Gastrocnemius medialis (tissue), 4 donors: ENCODE measurements around the gene FGFBP1. TPM values are rescaled to one million over a fixed set of nuclear protein-coding genes. Genes with fewer than 3 reads are reported as not detected.

Experiments
- ATAC-seq, 2 donors: fragments of 150-250 bp; one replicate each; pipeline ENCODE4 v1.9.1; 2016
- DNase-seq, 2 donors: peaks; one replicate each; pipeline ENCODE4 v3.0.0-alpha.2; 2019
- H3K27ac ChIP-seq, 4 donors: fragments of 200-600 bp; sonication (generic); 1 replicate in 1 of 4; 2 replicates in 3 of 4; pipeline ENCODE4 v1.5.1; 2016 to 2018; ENCODE audit warnings: mild to moderate bottlenecking in 2 of 4, moderate library complexity in 1 of 4
- H3K27me3 ChIP-seq, 3 donors: fragments of 200-600 bp; sonication (generic) in 2 of 3; 1 replicate in 1 of 3; 2 replicates in 2 of 3; pipeline versions ENCODE4 v1.5.1 to v1.6.0; 2016 to 2019; ENCODE audit warnings: mild to moderate bottlenecking in 1 of 3, moderate library complexity in 1 of 3
- H3K36me3 ChIP-seq, 2 donors: fragments of 200-600 bp; sonication (generic) in 1 of 2; one replicate each; pipeline ENCODE4 v1.5.1; 2017 to 2018
- H3K4me1 ChIP-seq, 2 donors: fragments of 200-600 bp; sonication (generic) in 1 of 2; one replicate each; pipeline ENCODE4 v1.5.1; 2016 to 2017; ENCODE audit warnings: mild to moderate bottlenecking in 2 of 2
- H3K4me3 ChIP-seq, 4 donors: fragments of 200-600 bp; sonication (generic) in 3 of 4; 1 replicate in 1 of 4; 2 replicates in 3 of 4; pipeline ENCODE4 v1.5.1; 2016 to 2019; ENCODE audit warnings: mild to moderate bottlenecking in 2 of 4
- H3K9me3 ChIP-seq, 3 donors: fragments of 200-600 bp; sonication (generic) in 2 of 3; 1 replicate in 1 of 3; 2 replicates in 2 of 3; pipeline ENCODE4 v1.5.1; 2016 to 2019
- CTCF ChIP-seq, 5 experiments: fragments of 450-650 bp in 3 of 5; fragments of 200-600 bp in 2 of 5; sonication (generic) in 2 of 5; IDR thresholded peaks in 4 of 5; conservative IDR thresholded peaks in 1 of 5; 1 replicate in 4 of 5; 2 replicates in 1 of 5; pipeline ENCODE4 v1.5.1; 2016 to 2019; ENCODE audit warnings: antibody characterized with exemption in 5 of 5, mild to moderate bottlenecking in 3 of 5, moderate library complexity in 3 of 5
- POLR2A ChIP-seq, 2 donors: fragments of 450-650 bp; IDR thresholded peaks; one replicate each; pipeline ENCODE4 v1.6.1; 2017; ENCODE audit warnings: antibody characterized with exemption in 2 of 2, mild to moderate bottlenecking in 2 of 2, moderate library complexity in 2 of 2
- in situ Hi-C, 4 donors: fragments of 200-750 bp; cut with MboI; loops; one replicate each; pipeline versions ENCODE4 v1.15.0 to v1.8.0; 2017; ENCODE audit warnings: low sequenced_read_pairs in 4 of 4
- intact Hi-C: fragments of 100-400 bp; cut with DNase I; formaldehyde crosslinking; loops from one replicate; pipeline ENCODE4 v1.15.1; 2023; ENCODE audit warnings: low total_unique reads
- total RNA-seq, 4 donors: library from RNA; depleted of rRNA; stranded (reverse); fragments of >200 nt; gene quantifications; one replicate each; pipeline versions ENCODE4 v1.1.0 to v1.2.3, GENCODE V29; 2016

Gene FGFBP1
- total RNA-seq, 4 donors from 2014 or later: not detected

DNA sequence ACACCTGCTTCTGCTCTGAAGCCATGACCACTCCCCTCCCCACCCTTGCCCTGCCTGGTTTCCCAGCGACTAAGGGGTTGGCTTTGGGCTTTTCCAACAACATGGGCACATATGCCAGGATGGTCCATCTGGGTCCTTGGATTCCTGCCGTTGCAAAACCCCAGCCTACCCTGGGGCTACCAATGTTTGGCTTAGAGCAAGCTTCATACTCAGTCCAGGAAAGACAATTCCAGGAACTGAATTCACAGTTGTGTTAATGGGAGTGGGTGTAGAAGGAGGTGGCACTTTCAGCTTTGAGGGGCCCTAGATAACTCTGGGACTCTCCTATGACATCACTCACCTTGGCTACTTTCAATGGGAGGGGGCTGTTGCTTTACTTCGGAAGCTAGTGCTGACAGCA, 9.0 kb downstream of the FGFBP1 start:
- no peak overlapping the region for H3K4me3 ChIP-seq
- no peaks in the 10 kb centered on the region for H3K4me1 ChIP-seq
- no peak overlapping the region for H3K27ac ChIP-seq
- no peak for TF ChIP-seq CTCF (IDR thresholded peaks at IDR 0.05 in 4 of 5, conservative IDR thresholded peaks at IDR 0.05 in 1 of 5)
- TF ChIP-seq POLR2A (IDR thresholded peaks at IDR 0.05): no peak
- ATAC-seq (no peak), DNase-seq (no peak)
- H3K27me3 ChIP-seq: no peaks in the 10 kb centered on the region
- intact Hi-C loops (no loop called here), in situ Hi-C loops (no loop called here)
- no peaks in the 10 kb centered on the region for H3K9me3 ChIP-seq
- H3K36me3 ChIP-seq: no peaks in the 10 kb centered on the region

GRCh38 chr4:15928883-15929282, 9.7 kb downstream of the FGFBP1 start:
- no peak overlapping the region for H3K4me3 ChIP-seq

GRCh38 chr4:15926486-15926885, 12.1 kb downstream of the FGFBP1 start:
- Histone ChIP-seq H3K4me1 (no peaks in the 10 kb centered on the region), H3K27me3 (no peaks in the 10 kb centered on the region), H3K4me3 (no peak overlapping the region), H3K36me3 (no peaks in the 10 kb centered on the region), H3K27ac (no peak overlapping the region), H3K9me3 (no peaks in the 10 kb centered on the region)
- DNase-seq (no peak), ATAC-seq (no peak)
- in situ Hi-C loops: no loop called here
- intact Hi-C loops: no loop called here
- TF ChIP-seq CTCF (IDR thresholded peaks at IDR 0.05 in 4 of 5, conservative IDR thresholded peaks at IDR 0.05 in 1 of 5): no peak
- no peak for TF ChIP-seq POLR2A (IDR thresholded peaks at IDR 0.05)

More at GRCh38 chr4:15928883-15929282, 9.7 kb downstream of the FGFBP1 start:
- Histone ChIP-seq H3K27me3 (no peaks in the 10 kb centered on the region), H3K27ac (no peak overlapping the region), H3K36me3 (no peaks in the 10 kb centered on the region), H3K9me3 (no peaks in the 10 kb centered on the region), H3K4me1 (no peaks in the 10 kb centered on the region)
- no peak for DNase-seq
- no peak for TF ChIP-seq POLR2A (IDR thresholded peaks at IDR 0.05)
- ATAC-seq: no peak
- in situ Hi-C loops: no loop called here
- intact Hi-C loops: no loop called here

- no peaks in the 10 kb centered on the region for H3K27me3 ChIP-seq
- H3K9me3 ChIP-seq: no peaks in the 10 kb centered on the region
- no peak overlapping the region for H3K27ac ChIP-seq
- ATAC-seq: no peak
- intact Hi-C loops (no loop called here), in situ Hi-C loops (no loop called here)
- H3K4me1 ChIP-seq: no peaks in the 10 kb centered on the region
- no peak overlapping the region for H3K4me3 ChIP-seq
- TF ChIP-seq POLR2A (IDR thresholded peaks at IDR 0.05) (no peak), CTCF (IDR thresholded peaks at IDR 0.05 in 4 of 5, conservative IDR thresholded peaks at IDR 0.05 in 1 of 5) (no peak)
- H3K36me3 ChIP-seq: no peaks in the 10 kb centered on the region
- DNase-seq: no peak
These were observed 12.7 kb downstream of the FGFBP1 start for GRCh38 chr4:15925830-15926229.

GRCh38 chr4:15921592-15921932, 17.0 kb downstream of the FGFBP1 start:
- in situ Hi-C loops: no loop called here
- H3K27ac ChIP-seq: no peak overlapping the region
- no peak overlapping the region for H3K4me3 ChIP-seq
- no peak for ATAC-seq
- TF ChIP-seq POLR2A (IDR thresholded peaks at IDR 0.05) (no peak), CTCF (IDR thresholded peaks at IDR 0.05 in 4 of 5, conservative IDR thresholded peaks at IDR 0.05 in 1 of 5) (no peak)
- H3K9me3 ChIP-seq: no peaks in the 10 kb centered on the region
- intact Hi-C loops: no loop called here
- no peak for DNase-seq
- H3K36me3 ChIP-seq: no peaks in the 10 kb centered on the region
- no peaks in the 10 kb centered on the region for H3K4me1 ChIP-seq
- H3K27me3 ChIP-seq: no peaks in the 10 kb centered on the region
